ENCODE data around the gene SIX2.
"Not testable (repeated sequence)": the region's sequence is repeated elsewhere in the genome, so short reads cannot be mapped to it uniquely, and the experiment has no call there.

SIX2 gene

DNA sequence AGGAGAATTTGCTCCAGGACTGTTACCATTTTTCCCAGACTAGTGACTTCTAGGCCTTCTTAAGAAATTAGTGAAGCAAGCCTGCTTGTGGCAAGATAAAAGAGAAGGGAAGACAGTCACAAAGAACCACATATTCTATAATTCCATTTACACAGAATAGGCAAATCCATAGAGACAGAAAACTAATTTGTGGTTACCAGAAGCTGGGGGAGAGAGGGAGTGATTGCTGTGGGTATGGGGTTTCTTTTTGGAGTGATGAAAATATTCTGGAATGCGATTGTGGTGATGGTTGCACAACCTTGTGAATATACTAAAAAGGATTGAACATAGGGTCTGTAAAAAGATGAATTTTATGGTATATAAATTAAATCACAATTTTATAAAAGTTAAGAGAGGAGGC is 37.5 kb upstream of the SIX2 start:
- ChIA-PET POLR2A (no interaction called here), CTCF (no interaction called here)
- TF ChIP-seq, protein P1, sequence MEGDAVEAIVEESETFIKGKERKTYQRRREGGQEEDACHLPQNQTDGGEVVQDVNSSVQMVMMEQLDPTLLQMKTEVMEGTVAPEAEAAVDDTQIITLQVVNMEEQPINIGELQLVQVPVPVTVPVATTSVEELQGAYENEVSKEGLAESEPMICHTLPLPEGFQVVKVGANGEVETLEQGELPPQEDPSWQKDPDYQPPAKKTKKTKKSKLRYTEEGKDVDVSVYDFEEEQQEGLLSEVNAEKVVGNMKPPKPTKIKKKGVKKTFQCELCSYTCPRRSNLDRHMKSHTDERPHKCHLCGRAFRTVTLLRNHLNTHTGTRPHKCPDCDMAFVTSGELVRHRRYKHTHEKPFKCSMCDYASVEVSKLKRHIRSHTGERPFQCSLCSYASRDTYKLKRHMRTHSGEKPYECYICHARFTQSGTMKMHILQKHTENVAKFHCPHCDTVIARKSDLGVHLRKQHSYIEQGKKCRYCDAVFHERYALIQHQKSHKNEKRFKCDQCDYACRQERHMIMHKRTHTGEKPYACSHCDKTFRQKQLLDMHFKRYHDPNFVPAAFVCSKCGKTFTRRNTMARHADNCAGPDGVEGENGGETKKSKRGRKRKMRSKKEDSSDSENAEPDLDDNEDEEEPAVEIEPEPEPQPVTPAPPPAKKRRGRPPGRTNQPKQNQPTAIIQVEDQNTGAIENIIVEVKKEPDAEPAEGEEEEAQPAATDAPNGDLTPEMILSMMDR (IDR thresholded peaks at IDR 0.05; ENCODE audit: control extremely low read depth, extremely low read depth, low read depth, missing control alignments), result no peak
- DNase-seq (ENCODE audit: extremely low spot score), result no peak

DNA sequence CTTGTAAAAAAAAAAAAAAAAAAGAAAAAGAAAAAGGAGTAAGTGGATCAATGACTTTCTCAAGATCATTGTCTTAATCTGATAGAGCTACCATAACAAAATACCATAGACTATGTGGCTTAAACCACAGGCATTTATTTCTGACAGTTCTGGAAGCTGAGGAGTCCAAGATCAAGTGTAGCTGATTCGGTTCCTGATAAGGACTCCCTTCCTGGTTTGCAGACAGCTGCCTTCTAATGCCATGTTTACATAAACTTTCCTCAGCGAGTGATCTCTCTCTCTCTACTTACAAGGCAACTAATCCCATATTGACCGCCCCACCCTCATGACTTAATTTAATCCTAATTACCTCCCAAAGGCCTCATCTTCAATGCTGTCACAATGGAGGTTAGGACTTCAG is 36.5 kb upstream of the SIX2 start:
- DNase-seq (ENCODE audit: extremely low spot score), result no peak
- POLR2A ChIA-PET, result no interaction called here
- CTCF ChIA-PET, result no interaction called here
- TF ChIP-seq, protein P1 (IDR thresholded peaks at IDR 0.05; ENCODE audit: control extremely low read depth, extremely low read depth, low read depth, missing control alignments), result no peak

DNA sequence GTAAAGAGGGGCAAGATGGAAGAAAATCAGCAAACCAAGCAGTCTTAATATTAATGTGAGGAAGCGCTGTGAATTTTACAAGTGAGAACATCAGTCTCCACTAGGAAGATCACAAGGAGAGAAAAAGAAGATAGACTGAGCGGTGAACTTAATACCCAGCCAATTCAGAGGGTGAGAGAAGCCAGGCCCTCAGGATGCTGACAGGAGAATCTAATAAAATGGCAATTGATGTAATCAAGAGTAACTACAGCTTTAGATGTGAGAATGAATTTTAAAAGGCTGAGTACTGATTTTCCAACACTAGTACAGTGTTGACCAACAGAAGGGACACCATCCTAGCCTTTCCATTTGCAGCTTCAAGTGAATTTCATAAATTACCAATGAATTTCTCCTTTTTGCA is 35.7 kb upstream of the SIX2 start:
- no peak for DNase-seq (ENCODE audit: extremely low spot score)
- TF ChIP-seq, protein P1 (IDR thresholded peaks at IDR 0.05; ENCODE audit: control extremely low read depth, extremely low read depth, low read depth, missing control alignments), result no peak
- CTCF ChIA-PET, result no interaction called here
- POLR2A ChIA-PET, result no interaction called here

- ChIA-PET POLR2A (no interaction called here), CTCF (no interaction called here)
- no peak for DNase-seq (ENCODE audit: extremely low spot score)
- TF ChIP-seq, protein P1 (IDR thresholded peaks at IDR 0.05; ENCODE audit: control extremely low read depth, extremely low read depth, low read depth, missing control alignments), result no peak
Observed at GRCh38 chr2:45043174-45043573, 33.9 kb upstream of the SIX2 start.

DNA sequence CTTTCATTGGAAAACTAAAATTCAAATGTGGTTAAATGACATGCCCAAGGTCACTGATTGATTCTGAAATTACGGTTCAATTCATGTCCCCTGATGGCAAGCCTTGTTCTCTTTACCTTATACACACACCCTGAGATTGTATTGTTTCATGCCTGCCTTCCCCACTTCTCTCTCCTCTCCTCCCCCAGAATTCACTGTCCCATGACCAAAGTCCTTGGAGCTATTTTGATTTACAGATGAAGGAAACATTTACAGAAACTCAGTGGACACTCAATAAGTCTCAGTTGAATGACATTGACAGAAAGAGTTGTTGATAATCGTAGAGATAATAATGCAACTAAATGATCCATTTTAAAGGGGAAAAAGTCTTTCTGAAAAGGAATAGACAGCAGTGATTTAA is 33.1 kb upstream of the SIX2 start:
- POLR2A ChIA-PET, result no interaction called here
- TF ChIP-seq, protein P1 (IDR thresholded peaks at IDR 0.05; ENCODE audit: control extremely low read depth, extremely low read depth, low read depth, missing control alignments), result no peak
- CTCF ChIA-PET, result no interaction called here

DNA sequence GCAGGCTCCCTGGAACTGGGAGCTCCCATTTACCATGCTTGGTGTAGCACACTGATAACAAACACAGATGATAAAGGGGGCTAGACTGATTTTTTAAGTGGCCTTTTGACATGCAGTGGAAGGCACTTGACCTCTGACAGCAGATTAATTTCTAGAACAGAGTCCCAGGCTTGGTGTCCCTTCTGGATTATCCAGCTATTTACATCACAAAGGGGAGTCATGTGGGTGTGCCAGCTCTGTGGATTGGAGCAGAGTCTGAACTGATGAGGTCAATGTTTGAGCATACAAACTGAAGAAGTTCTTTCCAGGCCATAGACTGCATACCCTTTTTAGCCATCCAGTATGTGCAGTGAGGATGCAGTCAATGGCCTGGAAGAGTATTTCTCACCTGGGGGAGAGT is 31.5 kb upstream of the SIX2 start:
- ChIA-PET CTCF (interaction anchor here (1.1 to 1.6 kb wide), 2 partner anchors 15 to 59 kb away, joined by 3 read pairs; no protein-coding TSS in a partner anchor), POLR2A (no interaction called here)
- DNase-seq (ENCODE audit: extremely low spot score), result no peak
- TF ChIP-seq, protein P1 (IDR thresholded peaks at IDR 0.05; ENCODE audit: control extremely low read depth, extremely low read depth, low read depth, missing control alignments), result no peak

More for the DNA sequence above, 33.1 kb upstream of the SIX2 start:
- DNase-seq (ENCODE audit: extremely low spot score), result no peak

DNA sequence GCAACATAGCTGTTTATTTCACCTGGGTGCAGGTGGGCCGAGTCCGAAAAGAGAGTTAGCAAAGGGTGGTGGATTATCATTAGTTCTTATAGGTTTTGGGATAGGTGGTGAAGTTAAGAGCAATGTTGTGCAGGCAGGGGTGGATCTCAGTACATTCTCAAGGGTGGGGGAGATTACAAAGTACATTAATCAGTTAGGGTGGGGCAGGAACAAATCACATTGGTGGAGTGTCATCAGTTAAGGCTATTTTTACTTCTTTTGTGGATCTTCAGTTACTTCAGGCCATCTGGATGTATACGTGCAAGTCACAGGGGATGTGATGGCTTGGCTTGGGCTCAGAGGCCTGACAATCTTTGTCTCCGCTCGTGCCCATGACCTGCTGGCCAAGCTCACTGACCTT is 30.6 kb upstream of the SIX2 start:
- CTCF ChIA-PET, result interaction anchor here (1.6 kb wide), 1 partner anchor 14 kb away, joined by 3 read pairs; no protein-coding TSS in a partner anchor
- DNase-seq (ENCODE audit: extremely low spot score); POLR2A ChIA-PET: not testable (repeated sequence)

DNA sequence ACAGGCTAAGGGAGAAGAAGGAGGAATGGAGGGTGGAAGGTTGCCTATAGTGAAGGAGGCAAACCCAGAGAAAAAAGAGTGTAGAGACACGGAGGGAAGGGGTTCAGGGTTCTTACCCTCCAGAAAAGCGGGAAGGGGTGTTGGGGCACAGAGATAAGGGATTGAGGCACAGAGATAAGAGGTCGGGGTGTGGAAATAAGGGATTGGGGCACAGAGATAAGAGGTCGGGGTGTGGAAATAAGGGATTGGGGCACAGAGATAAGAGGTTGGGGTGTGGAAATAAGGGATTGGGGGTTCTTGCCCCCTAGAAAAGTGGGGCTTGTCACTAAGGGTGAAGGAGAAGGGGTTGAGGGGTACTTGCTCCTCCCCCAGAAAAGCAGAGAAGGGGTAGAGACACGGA is 29.6 kb upstream of the SIX2 start:
- CTCF ChIA-PET; POLR2A ChIA-PET; DNase-seq (ENCODE audit: extremely low spot score): not testable (repeated sequence)
